ENCODE measurements around the gene BBX.

- TF ChIP-seq EZH2 (IDR thresholded peaks at IDR 0.05; ENCODE audit: insufficient read depth, poor library complexity, severe bottlenecking) (no peak), EZH2phosphoT487 (IDR thresholded peaks at IDR 0.05; ENCODE audit: insufficient read depth, low read depth) (no peak)
Measured at GRCh38 chr3:107588217-107588616, 65.5 kb downstream of the BBX start.

Measured in GM23248 (cell line).